8988T (cell line): ENCODE measurements around the gene NUAK1.
"Not testable (repeated sequence)": the region's sequence is repeated elsewhere in the genome, so short reads cannot be mapped to it uniquely, and the experiment has no call there.

Source experiments
- DNase-seq: peaks from one replicate; pipeline ENCODE4 v3.0.0; 2011

Gene NUAK1

DNA sequence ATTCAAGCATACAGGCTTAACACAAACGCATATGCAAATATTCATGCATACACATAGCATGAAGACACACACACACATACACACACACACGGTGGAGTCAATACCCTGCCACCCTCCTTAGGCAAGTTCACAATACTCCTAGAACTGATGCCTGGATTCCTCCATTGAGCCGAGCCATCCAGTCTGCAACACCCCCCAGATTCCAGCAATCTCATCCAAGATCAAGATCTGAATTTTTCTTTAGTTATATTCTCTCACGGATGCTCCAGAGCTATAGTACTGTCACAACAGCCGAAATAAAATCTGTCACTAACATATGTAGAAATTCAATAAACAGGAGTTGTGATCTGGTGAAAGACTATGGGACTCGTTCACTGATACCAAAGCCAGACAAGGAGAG lies 110.8 kb downstream of the NUAK1 start:
- DNase-seq = no peak

DNA sequence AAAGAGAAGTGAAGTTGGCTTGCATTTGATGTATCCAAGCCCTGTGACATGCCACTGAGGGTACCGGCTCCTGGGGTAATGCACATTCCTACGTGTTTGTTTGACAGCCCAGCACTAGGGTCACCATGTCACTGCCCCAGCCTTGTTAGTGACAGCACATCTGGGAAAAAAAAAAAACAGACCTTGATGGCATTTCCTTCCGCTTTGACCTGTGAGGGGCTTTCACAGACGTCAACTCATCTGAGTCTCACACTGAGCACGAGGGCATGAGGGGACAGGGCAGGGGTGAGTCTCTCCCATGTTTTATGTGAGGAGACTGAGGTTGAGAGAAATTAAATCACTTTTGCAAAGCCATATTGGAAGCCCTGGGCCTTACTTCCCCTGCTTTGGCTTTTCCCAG lies 111.5 kb downstream of the NUAK1 start:
- no peak for DNase-seq

DNA sequence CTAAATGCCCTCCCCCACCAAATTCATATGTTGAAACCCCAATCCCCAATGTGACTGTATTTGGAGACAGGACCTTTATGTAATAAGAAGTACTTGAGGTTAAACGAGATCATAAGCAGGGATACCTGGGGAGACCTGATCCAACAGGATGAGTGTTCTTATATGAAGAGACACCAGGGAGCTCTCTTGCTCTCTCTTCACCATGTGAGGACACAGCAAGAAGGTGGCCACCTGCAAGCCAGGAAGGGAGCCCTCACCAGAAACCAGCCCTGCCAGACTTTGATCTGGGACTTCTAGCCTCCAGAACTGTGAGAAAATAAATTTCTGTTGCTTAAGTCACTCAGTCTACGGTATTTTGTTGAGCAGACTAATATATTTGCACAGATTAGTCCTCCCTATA lies 113.6 kb downstream of the NUAK1 start:
- DNase-seq = no peak

DNA sequence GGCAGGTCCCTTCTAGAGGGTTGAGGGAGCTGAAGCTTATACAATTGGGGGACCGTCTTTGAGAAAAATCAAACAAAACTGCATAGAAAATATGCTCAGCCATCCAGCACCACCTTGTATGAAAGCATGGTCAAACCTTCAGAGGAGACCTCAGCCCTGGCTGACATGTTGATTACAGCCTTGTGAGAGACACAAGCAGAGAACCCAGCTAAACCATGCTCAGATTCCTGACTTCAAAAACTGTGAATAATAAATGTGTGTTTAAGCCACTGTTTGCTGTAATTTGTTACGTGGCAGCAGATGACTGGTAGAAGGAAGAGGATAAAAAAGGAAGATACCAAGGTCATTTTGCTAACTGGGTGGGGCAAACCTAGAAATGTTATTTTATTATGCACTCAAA lies 115.7 kb downstream of the NUAK1 start:
- DNase-seq = no peak

DNA sequence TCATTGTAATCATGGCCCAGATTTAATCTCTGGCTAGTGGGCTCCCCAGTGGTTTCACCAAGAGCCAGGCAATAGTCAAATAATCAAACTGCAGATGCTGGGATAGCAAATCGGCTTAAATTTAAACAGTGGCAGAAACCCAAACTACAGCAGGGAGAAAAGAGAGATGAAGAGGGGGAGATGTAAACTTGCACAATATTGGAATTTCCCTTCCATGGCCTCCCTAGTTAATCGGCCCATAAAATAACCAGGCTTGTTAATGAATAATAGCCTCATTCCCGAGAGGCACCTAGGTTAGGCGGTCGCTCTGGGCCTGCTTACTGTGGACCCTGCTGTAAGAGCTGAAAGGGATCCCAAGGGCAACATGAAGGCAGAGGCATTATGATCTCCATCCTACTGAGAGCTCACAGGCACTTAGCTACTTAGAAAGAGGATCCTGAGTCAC lies 116.2 kb downstream of the NUAK1 start:
- DNase-seq = no peak

DNA sequence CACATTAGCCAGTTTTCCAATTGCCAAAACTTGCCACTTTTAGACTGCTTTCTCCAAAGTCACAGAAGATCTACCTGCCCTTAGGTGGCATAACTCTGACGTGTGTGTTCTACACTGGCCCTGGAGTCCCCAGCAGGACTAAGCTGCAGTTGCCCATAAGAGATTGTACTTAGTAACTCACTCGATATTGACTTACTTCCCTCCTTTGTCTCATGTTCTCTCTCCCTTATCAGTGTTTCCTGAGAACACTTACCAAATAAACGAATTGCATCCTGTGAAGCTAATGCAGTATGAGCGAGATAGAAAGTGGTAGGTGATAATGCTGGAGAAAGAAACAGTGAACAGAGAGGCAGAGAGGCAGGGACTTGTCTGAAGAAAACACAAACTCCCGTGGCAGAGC lies 117.2 kb downstream of the NUAK1 start:
- DNase-seq = no peak

DNA sequence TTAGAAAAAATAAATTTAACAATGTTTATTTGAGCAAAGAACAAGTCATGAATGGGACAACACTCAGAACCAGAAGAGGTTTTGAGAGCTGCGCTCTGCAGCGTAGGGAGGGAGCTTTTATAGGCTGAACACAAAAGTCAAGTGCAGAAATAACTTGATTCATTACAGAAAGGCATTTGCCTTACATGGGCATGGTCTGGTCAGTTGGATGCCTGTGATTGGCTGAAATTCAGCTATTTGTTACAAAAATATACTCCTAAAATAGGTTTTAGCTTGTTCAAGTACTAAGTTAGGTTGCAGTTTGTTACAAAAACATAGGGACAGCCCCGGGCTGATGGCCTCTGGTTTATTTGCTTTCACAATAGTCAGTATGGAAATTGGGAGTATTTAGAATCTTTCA lies 118.0 kb downstream of the NUAK1 start:
- no peak for DNase-seq

DNA sequence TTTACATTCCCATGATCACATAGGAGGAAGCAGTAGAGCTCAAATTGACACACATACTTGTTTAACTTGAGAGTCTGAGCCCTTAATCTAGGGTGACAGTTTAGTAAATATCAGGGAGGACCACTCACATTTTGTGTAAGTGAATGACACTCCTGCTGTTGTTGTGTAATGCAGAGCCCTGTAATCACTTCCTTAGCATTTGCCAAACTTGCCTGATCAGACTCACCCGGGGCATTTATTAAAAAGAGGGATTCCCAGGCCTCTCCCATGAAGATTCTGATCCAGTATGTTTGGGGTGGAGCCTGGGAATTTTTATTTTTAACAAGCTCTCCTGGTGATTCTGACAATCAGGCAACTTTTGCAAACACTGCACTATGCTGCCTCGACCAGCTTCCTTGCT lies 119.6 kb downstream of the NUAK1 start:
- DNase-seq = no peak

DNA sequence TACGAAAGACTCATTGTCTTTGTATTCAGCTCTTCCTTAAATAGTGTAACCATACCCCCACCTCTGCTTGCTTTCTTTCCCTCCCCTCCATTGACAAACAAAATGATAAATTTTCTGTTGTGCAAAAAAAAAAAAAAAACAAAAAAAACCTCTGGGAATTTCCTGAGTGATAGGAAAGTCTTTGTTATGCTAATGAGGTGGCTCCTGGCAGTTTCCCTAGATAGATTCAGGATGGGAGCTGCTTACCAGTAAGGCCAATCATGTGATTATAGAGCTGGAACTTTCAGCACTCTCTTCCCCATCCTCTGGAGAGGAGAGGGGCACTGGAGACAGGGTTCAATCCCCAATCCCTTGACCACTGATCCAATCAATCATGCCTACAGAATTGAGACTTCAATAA lies 120.5 kb downstream of the NUAK1 start:
- DNase-seq = no peak

DNA sequence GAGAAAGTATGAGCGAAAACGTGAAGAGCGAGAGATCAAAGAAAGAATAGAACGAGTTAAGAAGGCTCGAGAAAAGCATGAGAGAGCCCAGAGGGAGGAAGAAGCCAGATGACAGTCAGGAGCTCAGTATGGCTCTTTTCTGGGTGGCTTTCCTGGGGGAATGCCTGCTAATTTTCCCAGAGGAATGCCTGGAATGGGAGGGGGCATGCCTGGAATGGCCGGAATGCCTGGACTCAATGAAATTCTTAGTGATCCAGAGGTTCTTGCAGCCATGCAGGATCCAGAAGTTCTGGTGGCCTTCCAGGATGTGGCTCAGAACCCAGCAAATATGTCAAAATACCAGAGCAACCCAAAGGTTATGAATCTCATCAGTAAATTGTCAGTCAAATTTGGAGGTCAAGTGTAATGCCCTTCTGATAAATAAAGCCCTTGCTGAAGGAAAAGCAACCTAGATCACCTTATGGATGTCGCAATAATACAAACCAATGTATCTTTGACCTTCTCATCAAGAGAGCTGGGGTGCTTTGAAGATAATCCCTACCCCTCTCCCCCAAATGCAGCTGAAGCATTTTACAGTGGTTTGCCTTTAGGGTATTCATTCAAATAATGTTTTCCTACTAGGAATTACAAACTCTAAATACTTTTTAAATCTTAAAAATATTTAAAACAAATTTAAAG lies 122.0 kb downstream of the NUAK1 start:
- not testable (repeated sequence) for DNase-seq

DNA sequence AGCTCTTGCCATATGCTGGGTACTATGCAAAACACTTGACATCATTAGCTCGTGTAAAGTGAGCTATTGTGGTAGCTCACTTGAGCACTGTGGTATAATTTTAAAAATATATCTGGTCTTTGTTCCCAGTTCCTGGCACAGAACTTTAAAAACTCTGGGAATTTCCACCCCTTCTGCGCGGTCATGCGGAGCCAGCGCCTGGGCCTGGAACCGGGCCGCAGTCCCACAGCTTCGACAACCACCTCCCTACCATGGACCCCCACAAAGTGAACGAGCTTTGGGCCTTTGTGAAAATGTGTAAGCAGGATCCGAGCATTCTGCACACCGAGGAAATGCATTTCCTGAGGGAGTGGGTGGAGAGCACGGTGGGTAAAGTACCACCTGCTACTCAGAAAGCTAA lies 123.1 kb downstream of the NUAK1 start:
- no peak for DNase-seq

DNA sequence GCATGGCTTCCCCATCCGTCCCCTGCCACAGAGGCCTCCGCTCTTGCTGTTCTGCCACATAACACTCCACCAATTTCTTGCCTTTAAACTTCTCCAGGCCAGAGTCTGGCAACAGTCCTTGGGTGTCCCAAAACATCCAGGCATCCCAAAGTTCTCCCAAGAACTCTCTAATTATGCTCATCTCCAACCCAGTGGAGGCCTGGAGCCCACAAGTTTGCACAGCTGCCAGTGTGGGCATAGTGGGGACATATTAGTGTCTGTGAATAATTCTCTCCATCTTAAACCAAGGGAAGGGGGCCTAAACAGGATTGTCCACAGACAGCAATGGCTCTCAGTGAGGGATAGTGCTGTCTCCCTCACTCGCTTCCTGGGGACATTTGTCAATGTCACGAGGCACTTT lies 124.8 kb downstream of the NUAK1 start:
- DNase-seq = no peak
